B cell (primary cell): ENCODE results near the gene IL20RB. TPM values are rescaled to one million over a fixed set of nuclear protein-coding genes. Genes with fewer than 3 reads are reported as not detected.

ENCODE experiments used
- ATAC-seq: fragments of 200-7000 bp; cut with Tn5 transposase; one replicate; pipeline ENCODE4 v1.10.0; 2021; ENCODE audit warnings: low read depth, mild to moderate bottlenecking, moderate number of reproducible peaks, moderate library complexity
- CTCF ChIA-PET: fragments of 350-600 bp; sonication (Branson Sonifier 250); formaldehyde crosslinking; loops from one replicate; lab custom pipeline; 2021; ENCODE audit warnings: antibody characterized with exemption, inconsistent platforms; lab: Charles Lee
- POLR2A ChIA-PET: fragments of 350-600 bp; sonication (Branson Sonifier 250); formaldehyde crosslinking; loops from one replicate; lab custom pipeline; 2021; ENCODE audit warnings: antibody characterized with exemption; lab: Charles Lee
- DNase-seq: peaks from one replicate; pipeline ENCODE4 v3.0.0; 2013
- H2AFZ ChIP-seq: 2 replicates; pipeline ENCODE4 v1.6.1; 2012; ENCODE audit warnings: mild to moderate bottlenecking, low read depth, low read length; ENCODE audit not compliant: insufficient read depth, poor library complexity, severe bottlenecking
- H3K27ac ChIP-seq, 2 donors: 1 replicate in 1 of 2; 2 replicates in 1 of 2; pipeline ENCODE4 v1.5.1; 2012 to 2013; ENCODE audit warnings: low read length in 2 of 2, mild to moderate bottlenecking in 2 of 2, moderate library complexity in 1 of 2
- H3K27me3 ChIP-seq, 4 experiments: fragments of 200-600 bp in 1 of 4; sonication (generic) in 1 of 4; replicated peaks in 1 of 4; 1 replicate in 2 of 4; 2 replicates in 2 of 4; pipeline versions ENCODE4 v1.6.1 to v1.7.0; 2013 to 2016; ENCODE audit warnings: low read length in 3 of 4, mild to moderate bottlenecking in 2 of 4, mixed read lengths in 1 of 4, moderate library complexity in 1 of 4; ENCODE audit not compliant: insufficient read depth in 4 of 4, control insufficient read depth in 3 of 4; ENCODE audit errors: control extremely low read depth in 1 of 4
- H3K36me3 ChIP-seq, 2 experiments: replicated peaks in 1 of 2; 1 replicate in 1 of 2; 2 replicates in 1 of 2; pipeline versions ENCODE4 v1.6.1 to v1.7.1; 2013; ENCODE audit warnings: low read length in 1 of 2; ENCODE audit not compliant: insufficient read depth in 2 of 2, control insufficient read depth in 1 of 2; ENCODE audit errors: control extremely low read depth in 1 of 2, extremely low read depth in 1 of 2
- H3K4me1 ChIP-seq, 2 donors: fragments of 200-600 bp in 1 of 2; sonication (generic) in 1 of 2; 1 replicate in 1 of 2; 2 replicates in 1 of 2; pipeline versions ENCODE4 v1.5.1 to v1.6.1; 2013 to 2017; ENCODE audit warnings: low read length in 2 of 2; ENCODE audit not compliant: control insufficient read depth in 2 of 2, insufficient read depth in 2 of 2
- H3K4me2 ChIP-seq: replicated peaks from 2 replicates; pipeline ENCODE3; 2012; ENCODE audit warnings: mild to moderate bottlenecking, low read depth, low read length; ENCODE audit not compliant: poor library complexity, severe bottlenecking
- H3K4me3 ChIP-seq, 5 experiments: fragments of 200-600 bp in 1 of 5; sonication (generic) in 1 of 5; 1 replicate in 3 of 5; 2 replicates in 2 of 5; pipeline versions ENCODE4 v1.5.1 to v1.7.0; 2011 to 2016; ENCODE audit warnings: low read length in 4 of 5, mild to moderate bottlenecking in 4 of 5, low read depth in 2 of 5, control low read depth in 1 of 5, moderate library complexity in 1 of 5; ENCODE audit not compliant: insufficient read depth in 1 of 5; ENCODE audit errors: control extremely low read depth in 1 of 5, extremely low read depth in 1 of 5
- H3K79me2 ChIP-seq: fragments of 200-600 bp; sonication (generic); one replicate; pipeline ENCODE4 v1.6.0; 2016; ENCODE audit warnings: low read length; ENCODE audit not compliant: control insufficient read depth, insufficient read depth
- H3K9ac ChIP-seq: fragments of 200-600 bp; sonication (generic); 2 replicates; pipeline ENCODE4 v1.6.1; 2017; ENCODE audit warnings: mild to moderate bottlenecking, low read length, moderate library complexity
- H3K9me3 ChIP-seq, 3 donors: one replicate each; pipeline versions ENCODE4 v1.6.1 to v1.7.1; 2013; ENCODE audit warnings: low read length in 2 of 3; ENCODE audit not compliant: control insufficient read depth in 2 of 3, insufficient read depth in 1 of 3; ENCODE audit errors: control extremely low read depth in 1 of 3
- H4K20me1 ChIP-seq: 2 replicates; pipeline ENCODE4 v1.6.0; 2012; ENCODE audit warnings: mild to moderate bottlenecking, low read length; ENCODE audit not compliant: insufficient read depth, control insufficient read depth, poor library complexity, severe bottlenecking
- H3K27ac Mint-ChIP-seq: one replicate; pipeline ENCODE4 v1.8.0; 2021; ENCODE audit warnings: mixed read lengths
- H3K27me3 Mint-ChIP-seq: one replicate; pipeline ENCODE4 v1.8.0; 2021; ENCODE audit warnings: mixed read lengths
- H3K4me1 Mint-ChIP-seq: one replicate; pipeline ENCODE4 v1.8.0; 2021; ENCODE audit warnings: mixed read lengths
- H3K4me3 Mint-ChIP-seq: one replicate; pipeline ENCODE4 v1.8.0; 2021; ENCODE audit warnings: mixed read lengths
- H3K9me3 Mint-ChIP-seq: one replicate; pipeline ENCODE4 v1.8.0; 2022; ENCODE audit warnings: mixed read lengths; ENCODE audit not compliant: insufficient read depth
- CTCF ChIP-seq: fragments of 200-600 bp; IDR thresholded peaks from one replicate; pipeline ENCODE4 v1.8.0; 2022; ENCODE audit warnings: antibody characterized with exemption, mild to moderate bottlenecking
- EZH2 ChIP-seq: IDR thresholded peaks from 2 replicates; pipeline ENCODE4 v1.6.1; 2012; ENCODE audit warnings: borderline replicate concordance, low read depth, mild to moderate bottlenecking, moderate library complexity, low read length; ENCODE audit not compliant: insufficient read depth, poor library complexity, severe bottlenecking
- WGBS: methylation state at CpG from one replicate; pipeline ENCODE4 v1.1.5; 2013; ENCODE audit warnings: missing lambda C conversion rate; ENCODE audit not compliant: insufficient coverage; 5-methylcytosine and 5-hydroxymethylcytosine counted together
- intact Hi-C: fragments of 100-400 bp; cut with micrococcal nuclease; formaldehyde crosslinking; loops from one replicate; pipeline ENCODE4 v1.10.0; 2022
- polyA plus RNA-seq: library from polyadenylated mRNA; depleted of rRNA; stranded (reverse); fragments of >200 nt; gene quantifications from 2 replicates; pipeline ENCODE4 v1.2.3, GENCODE V29; 2012
- total RNA-seq, 2 donors: library from RNA; stranded (reverse); fragments of 120-200 nt in 1 of 2; gene quantifications; 1 replicate in 1 of 2; 2 replicates in 1 of 2; pipeline versions ENCODE4 v1.2.3 to v1.2.4, GENCODE V29; 2013 to 2022

IL20RB gene
- total and polyA plus RNA-seq, 2 donors (not counting 1 experiment from before 2014, with no cell fraction given): 0.22 to 0.84 TPM

- 97% methylated on average over 3 of the region's 4 CpGs for WGBS
- H3K27ac Mint-ChIP-seq: no peak overlapping the region
- H3K9me3 Mint-ChIP-seq: no peaks in the 10 kb centered on the region
- no peaks in the 10 kb centered on the region for H3K27me3 Mint-ChIP-seq
- CTCF ChIA-PET: no interaction called here
- Histone ChIP-seq H3K4me2 (no peak overlapping the region), H3K4me3 (no peak overlapping the region), H3K27ac (no peak overlapping the region), H3K27me3 (no peaks in the 10 kb centered on the region), H3K36me3 (no peaks in the 10 kb centered on the region), H2AFZ (no peak overlapping the region), H3K4me1 (peaks cover 6 to 18% of the 10 kb centered on the region in 2 donors), H3K79me2 (peaks cover 90% of the 10 kb centered on the region), H4K20me1 (peaks cover 30% of the 10 kb centered on the region), H3K9ac (no peak overlapping the region), H3K9me3 (no peaks in the 10 kb centered on the region)
- ATAC-seq (no peak), DNase-seq (no peak)
- no peak overlapping the region for H3K4me3 Mint-ChIP-seq
- intact Hi-C loops: no loop called here
- TF ChIP-seq CTCF (no peak), EZH2 (no peak)
- POLR2A ChIA-PET: no interaction called here
- H3K4me1 Mint-ChIP-seq: peaks cover 60% of the 10 kb centered on the region
Observed at GRCh38 chr3:136920904-136921611, 36.7 kb upstream of the IL20RB start.

GRCh38 chr3:136925425-136926190 is 32.2 kb upstream of the IL20RB start:
- Histone ChIP-seq H3K79me2 (peaks cover 71% of the 10 kb centered on the region), H4K20me1 (peaks cover 18% of the 10 kb centered on the region), H3K27me3 (no peaks in the 10 kb centered on the region), H3K4me2 (peak overlapping the region; percentile 18), H3K27ac (no peak overlapping the region), H3K4me3 (no peak overlapping the region), H3K36me3 (peaks cover 0 to 17% of the 10 kb centered on the region in 2 experiments), H3K9ac (no peak overlapping the region), H2AFZ (no peak overlapping the region), H3K9me3 (no peaks in the 10 kb centered on the region), H3K4me1 (peaks cover 6 to 14% of the 10 kb centered on the region in 2 donors)
- no peaks in the 10 kb centered on the region for H3K27me3 Mint-ChIP-seq
- ChIA-PET POLR2A (no interaction called here), CTCF (no interaction called here)
- no peak overlapping the region for H3K27ac Mint-ChIP-seq
- peak overlapping the region; percentile 62 for H3K4me3 Mint-ChIP-seq
- intact Hi-C loops: no loop called here
- no peak for DNase-seq
- ATAC-seq: no peak
- H3K9me3 Mint-ChIP-seq: no peaks in the 10 kb centered on the region
- WGBS: 44% methylated on average over 2 of the region's 7 CpGs
- TF ChIP-seq EZH2: no peak
- TF ChIP-seq CTCF: no peak
- peaks cover 49% of the 10 kb centered on the region for H3K4me1 Mint-ChIP-seq
